Left renal cortex interstitium (tissue), 4 donors: ENCODE data around the gene BCL2. TPM values are rescaled to one million over a fixed set of nuclear protein-coding genes. Genes with fewer than 3 reads are reported as not detected.

ENCODE experiments used
- DNase-seq, 4 donors: peaks; one replicate each; pipeline ENCODE4 v3.0.0-alpha.2; 2013; ENCODE audit warnings: low read depth in 4 of 4, low spot score in 2 of 4, missing footprints in 1 of 4
- polyA plus RNA-seq, 4 donors: library from polyadenylated mRNA; unstranded; fragments of 120-200 nt; gene quantifications; one replicate each; pipeline ENCODE4 v1.2.1, GENCODE V29; 2013; ENCODE audit not compliant: insufficient read length in 4 of 4

The BCL2 gene
- polyA plus RNA-seq, 4 donors, result 22.1 to 27.1 (median 23.5) TPM

DNA sequence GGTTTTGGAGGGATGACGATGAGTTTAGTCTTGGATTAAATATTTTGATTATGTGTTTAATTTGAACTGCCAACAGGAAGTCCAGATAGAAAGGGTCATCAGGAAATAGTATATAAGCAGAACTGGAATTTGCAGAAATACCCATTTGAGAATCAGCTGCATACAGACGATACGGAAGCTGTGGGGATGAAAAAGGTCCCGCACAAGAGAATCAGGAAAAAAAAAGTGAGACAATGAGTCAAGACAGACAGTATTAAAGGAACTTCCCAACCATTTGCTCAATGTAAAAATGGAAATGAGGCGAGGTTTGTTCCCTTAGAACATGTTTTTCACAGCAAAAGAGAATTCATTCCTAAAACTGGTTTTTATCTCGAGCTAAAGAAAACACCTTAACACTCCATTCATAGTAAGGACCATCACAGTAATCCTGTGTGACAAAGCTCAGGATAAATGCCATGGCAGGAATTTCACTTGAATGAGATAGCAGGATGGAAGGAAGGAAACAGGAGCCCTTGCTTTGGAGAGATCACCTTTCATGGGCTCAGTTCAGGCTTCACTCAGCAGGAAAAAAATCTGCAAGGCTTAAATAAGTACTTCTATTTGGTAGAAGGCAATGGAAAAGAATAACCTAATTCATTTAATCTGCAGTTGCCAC, 29.3 kb downstream of the BCL2 start:
- DNase-seq, result no peak

DNA sequence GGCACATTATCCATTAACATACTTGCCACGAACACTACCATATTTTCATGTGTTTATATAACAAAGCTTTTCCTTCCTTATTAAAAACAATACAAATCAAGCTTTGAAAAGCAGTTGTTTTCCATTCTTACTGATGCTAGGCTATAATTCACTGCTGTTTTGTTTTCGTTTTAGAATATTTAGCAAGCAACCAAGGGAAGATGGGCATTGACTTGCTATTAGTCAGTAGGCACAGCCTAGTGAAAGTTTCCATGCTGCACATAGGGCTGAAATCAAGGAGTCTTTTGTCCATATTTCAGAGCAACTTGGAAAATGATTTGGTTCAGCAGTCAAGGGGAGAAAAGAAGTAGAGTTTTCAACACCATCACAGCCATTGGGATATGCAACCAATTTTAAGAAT, 31.3 kb downstream of the BCL2 start:
- no peak for DNase-seq

DNA sequence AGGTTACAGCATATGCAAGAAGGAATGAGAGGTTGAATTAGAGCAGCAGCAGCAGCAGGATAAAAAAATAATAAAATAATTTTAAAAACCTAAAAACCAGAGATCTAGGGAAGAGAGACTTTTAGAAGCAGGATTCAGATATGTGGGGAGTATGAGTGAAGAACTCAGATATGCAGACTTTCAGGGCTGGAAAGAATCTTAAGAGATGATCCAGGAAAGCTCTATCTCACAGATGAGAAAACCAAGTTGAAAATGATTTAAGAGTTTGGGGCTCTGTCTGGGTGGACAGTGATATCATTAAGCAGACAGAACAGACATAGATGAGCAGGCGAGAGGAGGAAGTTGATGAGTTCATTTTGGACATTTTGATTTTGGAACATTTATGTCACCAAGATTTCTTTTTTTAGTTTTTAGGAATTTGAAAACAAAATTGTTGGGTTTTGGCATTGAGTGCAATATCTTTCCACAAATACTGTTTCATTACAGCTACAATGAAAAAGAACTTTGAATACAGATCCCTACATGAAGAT, 31.8 kb downstream of the BCL2 start:
- DNase-seq, result no peak

DNA sequence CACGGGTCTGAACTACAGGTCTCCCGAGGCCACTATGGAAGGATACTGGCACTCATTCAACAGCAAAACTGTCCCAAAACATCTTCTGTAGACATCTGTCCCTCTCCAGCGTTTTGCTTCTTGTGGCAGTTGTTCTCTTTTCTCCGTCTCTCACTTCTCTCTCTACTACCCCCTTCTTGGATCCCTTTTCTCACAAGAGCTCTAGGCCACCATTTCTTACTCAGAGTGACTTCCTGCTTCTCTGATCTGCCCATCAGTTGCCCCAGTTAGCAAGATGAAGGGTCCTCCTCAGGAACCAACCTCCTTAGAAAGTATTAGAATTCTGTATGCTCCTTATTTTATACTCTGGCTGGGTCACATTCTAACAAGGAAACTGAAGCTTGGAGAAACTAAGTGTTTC, 32.6 kb downstream of the BCL2 start:
- DNase-seq, result no peak

DNA sequence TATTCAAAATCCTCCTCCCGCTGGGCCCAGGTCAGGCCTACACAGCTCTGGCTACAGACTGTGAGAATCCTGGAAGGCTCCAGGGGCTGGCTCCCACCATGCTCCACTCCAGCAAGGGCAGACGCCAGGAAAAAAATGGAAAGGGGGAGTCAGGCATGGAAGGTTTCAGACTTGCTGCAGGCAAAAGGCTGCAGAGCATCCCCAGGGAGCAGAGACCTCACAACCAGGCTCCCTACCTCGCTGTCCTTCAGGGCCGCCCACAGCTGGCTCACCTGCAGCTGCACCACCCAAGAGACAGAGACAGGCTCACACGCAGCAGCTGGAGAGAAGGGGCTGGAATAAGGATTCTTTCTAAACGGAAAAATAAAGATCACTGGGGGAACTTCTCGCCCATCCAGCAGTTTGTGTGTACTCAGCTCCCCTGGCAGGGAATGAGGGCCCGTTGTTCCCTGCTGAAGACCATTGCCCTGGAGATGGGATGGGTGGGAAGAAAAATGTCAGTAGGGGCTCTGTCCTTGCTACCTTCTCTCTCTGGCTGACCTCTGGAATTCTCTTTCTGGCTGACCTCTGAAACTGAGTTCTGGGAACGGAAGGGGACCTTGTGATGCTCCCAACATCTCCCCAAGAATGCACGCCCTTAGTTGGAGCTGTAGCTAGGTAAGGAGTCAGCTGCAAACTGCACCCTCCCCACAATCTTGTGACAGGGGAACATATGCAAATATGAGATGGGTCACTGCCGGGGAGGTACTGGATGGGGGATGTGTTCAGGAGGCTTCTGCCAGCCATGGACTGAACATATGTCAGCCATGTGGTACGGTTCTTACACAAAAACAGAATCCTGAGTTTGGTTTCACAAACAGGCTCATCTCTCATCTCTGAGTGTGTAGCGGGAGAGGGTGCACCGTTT, 34.5 kb downstream of the BCL2 start:
- no peak for DNase-seq

DNA sequence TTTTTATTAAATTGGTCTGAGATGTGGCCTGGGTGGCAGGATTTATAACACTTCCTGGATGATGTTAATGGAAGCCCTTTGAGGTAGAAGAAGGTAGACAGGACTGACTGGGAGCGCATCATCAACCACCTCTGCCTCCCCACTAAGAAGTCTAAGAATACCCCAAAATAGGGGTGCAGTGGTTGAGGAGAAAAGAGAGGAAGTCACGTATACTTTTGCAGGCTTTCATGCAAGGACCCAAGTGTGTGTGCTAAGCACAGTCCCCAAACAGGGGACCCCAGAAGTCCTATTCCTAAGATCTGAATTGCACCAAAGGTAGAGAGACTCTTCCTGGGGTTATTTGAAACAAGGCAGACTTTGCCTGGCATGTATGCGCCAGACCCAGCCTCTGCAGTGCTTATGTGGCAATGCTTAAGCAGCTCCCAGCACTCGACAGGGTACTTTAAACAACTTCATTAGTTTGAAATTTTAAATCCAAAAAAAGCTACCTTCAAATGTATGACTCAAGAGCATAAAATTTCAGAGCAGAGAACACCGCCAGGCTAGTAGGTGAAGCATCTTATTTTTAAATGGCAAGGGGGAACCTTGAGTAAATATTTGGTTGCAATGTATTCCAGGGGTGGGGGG, 35.3 kb downstream of the BCL2 start:
- DNase-seq, result no peak

DNA sequence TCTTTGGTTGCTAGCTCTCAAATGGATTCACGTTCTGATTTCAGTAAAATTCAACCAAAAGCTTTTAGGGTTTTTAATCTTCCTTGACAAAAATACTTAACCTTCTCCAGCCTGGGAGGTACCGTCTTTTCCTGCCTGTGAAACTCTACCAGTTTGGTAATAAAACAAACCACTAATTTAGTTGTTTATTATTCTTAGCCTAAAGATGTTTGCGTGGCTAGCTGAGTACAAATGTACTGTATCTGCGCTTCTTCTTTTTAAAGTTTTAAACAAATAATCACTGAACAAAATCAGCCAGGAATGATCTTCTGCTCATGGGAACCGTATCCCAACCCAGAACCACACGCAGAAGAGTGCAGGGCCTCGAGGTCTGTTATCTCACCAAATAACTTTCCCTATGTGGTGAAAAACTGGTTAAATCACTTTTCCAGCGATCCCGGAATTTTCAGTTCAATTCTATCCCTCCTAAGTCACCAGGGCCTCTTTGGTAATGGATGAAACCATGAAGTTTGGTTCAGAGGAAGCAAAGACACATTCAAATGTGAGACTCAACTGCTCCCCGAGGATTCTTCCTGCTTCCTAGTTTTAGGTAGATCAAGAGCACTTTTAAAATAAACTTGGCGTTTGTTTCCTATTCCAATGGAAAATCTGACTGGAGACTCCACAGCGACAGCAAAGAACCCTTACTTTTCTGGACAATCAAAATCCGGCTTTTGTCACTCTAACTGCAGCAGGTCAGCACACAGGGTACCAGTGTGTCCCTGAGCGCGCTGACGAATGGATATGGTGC, 36.1 kb downstream of the BCL2 start:
- no peak for DNase-seq

DNA sequence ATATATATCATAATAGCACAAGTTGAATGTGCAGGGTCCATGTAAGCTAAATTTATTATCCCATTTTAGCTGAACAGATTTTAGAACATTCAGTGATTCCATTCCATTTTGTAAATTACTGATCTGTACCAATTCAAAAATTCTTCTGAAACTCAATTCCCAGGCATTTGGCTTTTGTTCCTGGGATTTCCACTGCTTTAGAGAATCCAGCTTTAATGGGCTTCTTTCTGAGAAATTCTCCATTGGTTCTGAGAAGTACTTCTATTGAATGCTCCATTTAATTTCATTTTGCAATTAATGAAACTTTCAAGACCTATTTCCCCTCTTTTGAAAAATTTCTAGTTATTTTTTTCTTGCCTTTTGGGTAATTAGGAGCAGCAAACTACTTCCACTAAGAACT, 36.8 kb downstream of the BCL2 start:
- no peak for DNase-seq

DNA sequence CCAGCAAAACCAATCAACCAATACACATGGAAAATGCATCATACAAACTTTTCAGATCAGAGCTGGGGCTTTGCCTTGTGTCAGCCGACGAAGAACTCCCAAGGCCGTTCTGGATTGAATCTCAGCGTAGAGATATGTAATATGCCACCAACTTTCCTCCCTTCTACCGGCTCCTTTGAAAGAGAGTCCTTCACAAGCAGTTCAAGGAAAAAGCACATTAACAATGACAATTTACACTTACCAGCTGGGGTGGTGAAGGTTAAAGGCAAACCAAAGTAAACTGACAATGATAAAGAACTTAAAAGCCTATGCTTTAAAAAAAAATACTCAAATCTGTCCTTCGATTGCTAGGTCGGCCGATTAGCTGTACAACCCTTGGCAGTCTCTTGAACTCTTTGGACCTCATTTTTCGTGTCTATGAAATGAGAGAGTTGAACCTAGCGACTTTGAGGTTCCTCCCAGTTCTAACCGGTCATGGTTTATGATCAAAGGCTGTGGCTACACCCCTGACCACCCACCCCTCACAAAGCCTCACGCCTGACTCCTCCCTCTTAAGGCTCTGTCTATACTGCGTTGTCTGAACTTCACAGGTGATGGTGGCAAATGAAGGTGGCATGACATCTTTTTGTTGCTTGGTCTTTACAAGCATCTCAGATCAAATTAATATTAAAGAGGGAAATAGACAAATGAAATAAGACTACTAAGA, 46.2 kb downstream of the BCL2 start:
- peak in 1 of 4 donors; percentile 49 for DNase-seq

DNA sequence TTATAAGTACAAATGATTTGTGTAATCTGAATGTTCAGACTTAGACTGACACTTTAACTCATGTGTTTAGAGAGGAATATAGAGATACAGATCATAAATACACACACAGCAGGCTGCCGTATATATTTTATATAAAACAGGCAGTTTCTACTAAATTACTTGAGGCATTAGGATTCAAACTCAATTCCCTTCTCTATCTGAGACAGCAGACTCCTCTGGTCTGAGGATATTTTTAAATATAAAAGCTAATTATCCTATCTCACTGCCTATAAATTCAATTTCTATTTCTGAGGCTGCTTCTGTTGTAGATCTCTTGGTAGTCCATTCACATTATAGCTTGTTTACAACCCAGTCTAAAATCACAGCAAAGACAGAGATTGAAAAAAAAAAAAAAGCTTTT, 46.9 kb downstream of the BCL2 start:
- no peak for DNase-seq

DNA sequence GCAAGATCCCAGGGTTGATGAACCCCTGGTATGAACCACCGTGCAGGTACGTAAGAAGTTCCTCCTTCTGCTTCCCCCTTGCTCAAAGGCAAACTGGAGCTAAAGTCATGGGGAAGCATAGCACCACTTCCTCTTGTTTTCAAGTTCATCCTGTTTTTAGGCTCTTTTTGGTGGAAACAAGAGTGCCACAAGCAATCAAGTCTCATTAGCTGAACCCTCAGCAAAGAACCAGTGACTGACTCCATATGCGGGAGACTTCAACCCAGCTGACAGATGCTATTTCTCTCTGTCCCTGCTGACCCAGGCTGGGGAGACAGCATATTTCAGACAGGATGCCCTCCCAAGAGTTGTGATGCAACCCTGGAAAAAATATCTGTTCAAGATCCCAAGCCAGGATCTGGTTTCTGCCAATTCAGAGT, 47.7 kb downstream of the BCL2 start:
- DNase-seq, result no peak

DNA sequence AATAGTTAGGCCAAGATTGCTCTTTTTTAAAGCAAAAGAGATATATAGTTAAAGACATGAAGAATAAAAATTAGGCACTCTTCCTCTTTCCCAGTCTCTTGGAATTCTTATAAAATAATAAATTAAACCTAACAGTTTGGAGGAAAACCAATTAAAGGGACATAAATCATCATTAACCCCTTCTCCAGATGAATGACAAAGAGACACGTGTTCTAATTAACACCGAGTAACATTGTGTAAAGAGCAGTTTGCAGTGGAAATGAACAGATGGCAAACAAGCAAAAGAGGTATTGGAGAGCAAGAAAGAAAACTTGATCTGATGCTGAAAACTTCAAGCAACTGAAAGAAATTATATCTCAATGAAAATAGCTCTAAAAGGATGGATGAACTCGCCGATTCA, 48.4 kb downstream of the BCL2 start:
- no peak for DNase-seq

DNA sequence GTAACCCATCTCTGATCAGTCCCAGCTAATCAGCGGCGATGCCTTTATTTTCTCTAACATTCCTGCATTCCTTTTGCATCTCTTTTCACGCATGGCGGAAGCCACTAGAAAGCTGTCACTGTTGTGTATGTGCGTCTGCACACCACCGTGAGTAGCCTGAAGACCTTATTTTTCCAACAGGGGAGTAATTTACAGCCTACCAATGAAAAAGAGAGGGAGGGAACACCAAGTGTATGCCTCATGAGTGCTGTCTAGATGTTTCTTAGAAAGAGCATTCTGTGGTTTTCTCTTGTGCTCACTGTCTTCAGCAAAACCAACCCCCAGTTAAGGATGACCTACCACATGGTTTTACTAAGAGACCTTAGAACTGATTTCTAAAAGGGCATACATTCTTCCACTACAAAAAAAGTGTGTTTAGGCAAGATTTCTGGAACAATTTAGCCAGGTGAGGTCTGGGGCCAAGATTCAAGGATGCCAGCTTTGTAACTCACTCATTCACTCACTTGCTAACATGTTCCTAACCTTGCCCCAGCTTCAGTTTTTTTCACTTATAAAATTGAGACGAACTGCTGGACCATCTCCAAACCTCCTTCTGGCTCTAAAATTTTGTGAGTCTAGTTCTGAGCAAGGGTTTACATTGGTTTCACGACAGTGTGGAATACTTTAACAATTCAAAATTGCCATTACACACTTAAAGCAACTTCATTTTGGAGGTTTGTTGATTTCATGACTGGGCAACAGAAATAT, 51.4 kb downstream of the BCL2 start:
- DNase-seq, result no peak

DNA sequence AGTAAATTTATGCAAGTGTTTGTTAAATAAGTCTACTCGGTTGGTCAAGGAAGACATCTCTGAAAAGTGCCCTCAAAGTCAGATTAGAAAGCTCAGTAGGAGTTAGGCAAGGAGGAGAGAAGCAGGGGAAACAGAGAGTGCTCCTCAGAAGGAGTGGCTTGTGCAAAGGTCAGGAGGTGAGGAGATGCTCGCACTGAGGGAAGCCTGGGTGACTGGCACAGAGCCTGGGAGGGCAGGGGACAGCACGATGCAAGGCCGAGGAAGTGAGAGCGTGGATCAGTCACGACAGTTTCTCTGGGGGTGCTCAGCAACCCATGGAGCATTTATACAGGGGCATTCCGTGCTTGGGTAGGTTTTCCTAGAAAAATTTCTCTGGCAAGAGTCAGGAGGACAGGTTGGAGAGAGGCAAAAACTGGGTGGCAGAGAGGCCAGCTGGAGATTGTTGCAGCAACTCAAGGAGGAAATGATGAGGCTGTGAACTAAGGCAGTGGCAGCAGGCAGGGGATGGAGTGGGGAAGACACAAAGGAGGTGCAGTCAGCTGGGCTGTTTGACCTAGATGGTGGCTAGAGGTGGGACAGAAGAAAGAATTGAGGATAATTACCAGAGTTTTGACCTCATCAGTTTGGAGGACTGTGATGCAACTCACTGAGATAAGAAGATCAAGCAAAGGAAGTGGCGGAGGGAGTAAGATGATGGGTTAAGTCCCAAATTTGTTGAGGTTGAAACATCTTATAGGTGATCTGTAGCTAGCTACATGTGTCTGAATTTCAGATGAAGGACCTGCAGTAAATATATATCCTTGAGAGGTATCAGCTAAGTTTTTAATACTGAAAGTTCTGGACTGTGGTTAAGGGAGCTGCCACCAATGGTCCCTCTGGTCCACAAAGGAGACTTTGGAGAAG, 52.4 kb downstream of the BCL2 start:
- no peak for DNase-seq

DNA sequence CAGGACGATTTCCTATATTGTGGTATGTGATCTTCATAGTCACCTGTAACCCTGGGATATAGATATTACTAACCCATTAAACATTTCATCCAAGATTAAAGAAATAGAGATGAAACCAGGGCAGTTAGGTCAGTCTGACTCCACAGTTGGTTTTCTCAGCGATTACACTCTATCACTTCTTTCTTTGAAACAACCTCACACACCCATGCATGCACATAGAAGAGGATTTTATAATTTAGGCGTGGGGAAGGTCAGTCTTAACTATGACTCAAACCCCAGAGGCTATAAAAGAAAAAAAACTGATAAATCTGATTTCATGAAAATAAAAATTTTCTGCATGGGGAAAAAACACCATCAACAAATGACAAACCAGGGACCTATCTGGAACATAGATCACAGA, 54.2 kb downstream of the BCL2 start:
- DNase-seq, result no peak

DNA sequence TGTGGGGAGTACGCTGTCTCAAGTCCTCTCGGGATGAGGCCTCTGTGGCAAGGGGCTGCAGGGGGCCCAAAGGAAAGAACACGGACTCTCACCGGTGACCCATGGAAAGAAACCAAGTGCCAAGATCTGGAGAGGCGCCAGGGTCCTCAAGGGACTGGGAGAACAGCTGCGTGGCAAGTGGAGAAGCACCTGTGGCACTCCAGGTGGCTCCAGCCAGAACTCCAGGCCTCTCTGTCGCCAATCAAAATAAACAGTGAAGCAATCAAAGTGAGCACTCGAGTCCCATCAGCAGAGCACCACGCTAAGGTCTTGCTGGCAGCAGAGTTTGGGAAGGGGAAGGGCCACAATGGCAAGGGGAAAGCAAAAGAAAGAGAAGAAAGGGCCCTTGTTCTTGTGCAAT, 54.7 kb downstream of the BCL2 start:
- DNase-seq, result no peak

DNA sequence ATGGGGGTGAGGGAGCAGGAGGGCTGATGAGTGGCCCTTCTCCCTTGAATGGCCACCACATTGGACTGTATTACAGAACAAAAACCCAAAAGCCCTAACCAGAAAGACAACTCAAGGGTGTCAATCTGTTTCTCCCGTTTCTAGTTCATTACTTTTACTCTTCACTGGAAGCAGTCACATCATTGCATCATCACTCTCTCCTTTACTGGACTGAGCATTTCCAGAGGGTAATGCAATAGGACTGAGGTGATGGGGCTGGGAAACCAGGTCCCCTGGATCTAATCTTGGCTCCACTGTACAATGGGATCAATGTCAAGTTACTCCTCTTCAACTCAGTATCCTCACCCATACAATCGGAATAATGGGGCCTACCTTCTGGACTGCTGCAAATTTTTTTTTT, 56.1 kb downstream of the BCL2 start:
- no peak for DNase-seq
